ENCODE results near the gene IL17RE. TPM values are rescaled to one million over a fixed set of nuclear protein-coding genes. Genes with fewer than 3 reads are reported as not detected.

Gene IL17RE
- total RNA-seq, 4 donors from 2014 or later = 49.2 to 116 (median 77.8) TPM

DNA sequence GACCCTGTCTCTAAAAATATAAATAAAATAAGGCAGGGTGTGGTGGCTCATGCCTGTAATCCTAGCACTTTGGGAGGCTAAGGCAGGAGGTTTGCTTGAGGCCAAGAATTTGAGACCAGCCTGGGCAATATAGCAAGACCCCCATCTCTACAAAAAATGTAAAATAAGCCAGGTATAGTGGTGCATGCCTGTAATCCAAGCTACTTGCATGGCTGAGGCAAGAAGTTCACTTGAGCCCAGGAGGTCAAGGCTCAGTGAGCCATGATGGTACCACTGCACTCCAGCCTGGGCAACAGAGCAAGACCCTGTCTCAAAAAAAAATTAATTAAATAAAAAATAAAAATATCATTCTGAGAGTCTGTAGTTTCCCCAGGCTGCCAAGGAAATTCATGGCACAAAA lies 16.3 kb upstream of the IL17RE start:
- no peak overlapping the region for H3K27ac ChIP-seq
- H3K4me3 ChIP-seq = no peak overlapping the region
- H3K27me3 ChIP-seq = no peaks in the 10 kb centered on the region
- TF ChIP-seq POLR2A (IDR thresholded peaks at IDR 0.05) (no peak), POLR2AphosphoS5 (IDR thresholded peaks at IDR 0.05) (no peak), EP300 (IDR thresholded peaks at IDR 0.05) (no peak)
- TF ChIP-seq, protein P1, sequence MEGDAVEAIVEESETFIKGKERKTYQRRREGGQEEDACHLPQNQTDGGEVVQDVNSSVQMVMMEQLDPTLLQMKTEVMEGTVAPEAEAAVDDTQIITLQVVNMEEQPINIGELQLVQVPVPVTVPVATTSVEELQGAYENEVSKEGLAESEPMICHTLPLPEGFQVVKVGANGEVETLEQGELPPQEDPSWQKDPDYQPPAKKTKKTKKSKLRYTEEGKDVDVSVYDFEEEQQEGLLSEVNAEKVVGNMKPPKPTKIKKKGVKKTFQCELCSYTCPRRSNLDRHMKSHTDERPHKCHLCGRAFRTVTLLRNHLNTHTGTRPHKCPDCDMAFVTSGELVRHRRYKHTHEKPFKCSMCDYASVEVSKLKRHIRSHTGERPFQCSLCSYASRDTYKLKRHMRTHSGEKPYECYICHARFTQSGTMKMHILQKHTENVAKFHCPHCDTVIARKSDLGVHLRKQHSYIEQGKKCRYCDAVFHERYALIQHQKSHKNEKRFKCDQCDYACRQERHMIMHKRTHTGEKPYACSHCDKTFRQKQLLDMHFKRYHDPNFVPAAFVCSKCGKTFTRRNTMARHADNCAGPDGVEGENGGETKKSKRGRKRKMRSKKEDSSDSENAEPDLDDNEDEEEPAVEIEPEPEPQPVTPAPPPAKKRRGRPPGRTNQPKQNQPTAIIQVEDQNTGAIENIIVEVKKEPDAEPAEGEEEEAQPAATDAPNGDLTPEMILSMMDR (IDR thresholded peaks at IDR 0.05) = no peak
- no peak for DNase-seq (ENCODE audit: low spot score in 2 of 2)
- no peaks in the 10 kb centered on the region for H3K9me3 ChIP-seq
- H3K4me1 ChIP-seq = peaks cover 25% of the 10 kb centered on the region
- H3K36me3 ChIP-seq = no peaks in the 10 kb centered on the region

DNA sequence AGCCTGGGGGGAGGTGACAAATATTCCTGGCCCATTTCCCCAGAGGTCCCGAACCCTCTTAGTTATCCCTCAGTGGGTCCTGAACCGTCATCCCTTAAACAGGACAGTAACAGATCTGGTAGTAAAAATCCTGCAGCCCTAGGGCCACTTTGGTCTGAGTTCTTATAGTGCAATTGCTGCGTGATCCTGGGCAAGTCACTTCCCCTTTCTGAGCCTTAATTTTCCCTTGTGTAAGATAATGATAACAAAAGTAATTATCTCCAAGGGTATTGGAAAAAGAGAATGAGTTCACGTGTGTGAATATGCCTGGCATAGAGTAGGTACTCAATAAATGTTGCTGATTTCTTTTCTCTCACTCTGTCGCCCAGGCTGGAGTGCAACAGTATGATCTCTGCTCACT lies 15.2 kb upstream of the IL17RE start:
- no peak overlapping the region for H3K27ac ChIP-seq
- H3K9me3 ChIP-seq = no peaks in the 10 kb centered on the region
- no peaks in the 10 kb centered on the region for H3K27me3 ChIP-seq
- H3K36me3 ChIP-seq = no peaks in the 10 kb centered on the region
- no peak for TF ChIP-seq EP300 (IDR thresholded peaks at IDR 0.05)
- no peak for TF ChIP-seq POLR2AphosphoS5 (IDR thresholded peaks at IDR 0.05)
- no peak for TF ChIP-seq POLR2A (IDR thresholded peaks at IDR 0.05)
- TF ChIP-seq, protein P1 (IDR thresholded peaks at IDR 0.05) = no peak
- no peak overlapping the region for H3K4me3 ChIP-seq
- 90% methylated on average over 5 of the region's 5 CpGs for WGBS
- peaks cover 36% of the 10 kb centered on the region for H3K4me1 ChIP-seq
- DNase-seq (ENCODE audit: low spot score in 2 of 2) = no peak

DNA sequence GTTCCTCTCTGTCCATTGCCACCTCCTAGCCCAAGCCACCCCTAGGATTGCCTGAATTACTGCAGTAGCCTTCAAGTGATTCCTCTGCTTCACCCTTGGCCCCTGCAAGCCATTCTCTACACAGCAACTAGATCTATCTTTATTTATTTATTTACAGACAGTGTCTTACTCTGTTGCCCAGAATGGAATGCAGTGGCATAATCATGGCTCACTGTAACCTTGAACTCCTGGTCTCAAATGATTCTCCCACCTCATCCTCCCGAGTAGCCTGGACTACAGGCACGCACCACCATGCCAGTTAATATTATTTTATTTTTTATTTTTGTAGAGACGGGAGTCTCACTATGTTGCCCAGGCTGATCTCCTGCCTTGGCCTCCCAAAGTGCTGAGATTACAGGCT lies 14.1 kb upstream of the IL17RE start:
- Histone ChIP-seq H3K4me3 (no peak overlapping the region), H3K9me3 (no peaks in the 10 kb centered on the region), H3K36me3 (peaks cover 6% of the 10 kb centered on the region), H3K4me1 (peaks cover 41% of the 10 kb centered on the region), H3K27me3 (no peaks in the 10 kb centered on the region), H3K27ac (no peak overlapping the region)
- 89% methylated on average over 3 of the region's 3 CpGs for WGBS
- DNase-seq (ENCODE audit: low spot score in 2 of 2) = no peak
- TF ChIP-seq EP300 (IDR thresholded peaks at IDR 0.05) (no peak), POLR2AphosphoS5 (IDR thresholded peaks at IDR 0.05) (no peak), POLR2A (IDR thresholded peaks at IDR 0.05) (no peak)
- TF ChIP-seq, protein P1 (IDR thresholded peaks at IDR 0.05) = no peak

DNA sequence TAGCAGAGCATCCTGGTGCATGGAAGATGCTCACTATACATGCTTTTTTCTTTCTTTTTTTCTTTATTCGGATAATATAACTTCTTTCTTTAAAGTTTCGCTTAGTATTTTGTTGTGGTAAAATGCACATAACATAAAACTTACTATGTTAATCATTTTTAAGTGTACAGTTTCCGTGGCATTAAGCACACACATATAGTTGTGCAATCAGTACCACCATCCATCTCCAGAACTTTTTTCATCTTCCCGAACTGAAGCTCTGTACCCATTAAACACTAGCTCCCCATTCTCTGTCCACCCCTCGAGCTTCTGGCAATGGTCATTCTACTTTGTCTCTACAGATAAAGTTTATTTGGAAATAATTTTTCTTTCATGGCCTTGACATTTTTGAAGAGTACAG lies 13.2 kb upstream of the IL17RE start:
- H3K4me3 ChIP-seq = no peak overlapping the region
- H3K27ac ChIP-seq = no peak overlapping the region
- no peaks in the 10 kb centered on the region for H3K9me3 ChIP-seq
- H3K4me1 ChIP-seq = peaks cover 42% of the 10 kb centered on the region
- TF ChIP-seq, protein P1 (IDR thresholded peaks at IDR 0.05) = no peak
- TF ChIP-seq POLR2AphosphoS5 (IDR thresholded peaks at IDR 0.05) (no peak), POLR2A (IDR thresholded peaks at IDR 0.05) (no peak), EP300 (IDR thresholded peaks at IDR 0.05) (no peak)
- 79% methylated on average over 5 of the region's 5 CpGs for WGBS
- no peak for DNase-seq (ENCODE audit: low spot score in 2 of 2)
- H3K27me3 ChIP-seq = no peaks in the 10 kb centered on the region
- peaks cover 6% of the 10 kb centered on the region for H3K36me3 ChIP-seq

DNA sequence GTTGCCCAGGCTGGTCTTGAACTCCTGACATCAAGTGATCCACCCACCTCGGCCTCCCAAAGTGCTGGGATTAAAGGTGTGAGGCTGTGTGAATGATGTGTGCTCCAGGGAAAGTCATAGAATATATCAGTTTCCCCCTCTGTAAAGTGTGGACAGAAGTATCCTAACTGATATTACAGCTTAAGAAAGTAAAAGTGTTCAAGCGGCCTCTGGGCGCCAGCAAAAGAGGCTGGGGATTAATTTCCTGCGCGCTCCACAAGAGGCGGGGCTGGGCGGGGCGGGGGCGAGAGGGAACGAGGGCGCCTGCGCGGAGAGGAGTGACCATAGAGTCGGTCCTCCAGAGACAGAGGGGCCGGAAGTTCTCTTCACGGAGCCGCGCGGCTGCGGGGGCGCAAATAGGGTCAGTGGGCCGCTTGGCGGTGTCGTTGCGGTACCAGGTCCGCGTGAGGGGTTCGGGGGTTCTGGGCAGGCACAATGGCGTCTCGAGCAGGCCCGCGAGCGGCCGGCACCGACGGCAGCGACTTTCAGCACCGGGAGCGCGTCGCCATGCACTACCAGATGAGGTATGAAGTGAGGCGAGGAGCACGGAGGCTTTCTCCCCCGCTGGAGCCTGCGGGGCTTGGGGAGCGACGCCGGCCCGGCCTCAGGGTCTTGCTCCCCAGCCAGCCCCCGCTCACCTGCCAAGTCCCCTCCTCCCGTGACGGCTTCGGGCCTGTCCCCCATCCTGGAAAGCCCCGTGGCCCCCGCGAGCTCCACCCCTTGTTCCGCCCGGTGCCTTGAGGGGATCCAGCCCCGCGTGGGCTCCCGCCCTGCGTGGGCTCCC lies 12.2 kb upstream of the IL17RE start, which contains the start of gene JAGN1:
JAGN1 (plus strand) TSS at position 362 of the 823 bp plus-strand sequence; CDS start at position 475, 113 bp downstream.
- peaks cover 6% of the 10 kb centered on the region for H3K36me3 ChIP-seq
- WGBS = 0% methylated on average over 25 of the region's 62 CpGs

More for the DNA sequence above, 12.2 kb upstream of the IL17RE start, which contains the start of gene JAGN1:
- H3K4me3 ChIP-seq = peak within 1 kb of the TSS; percentile 86
- peak; percentile 94 to 95 for DNase-seq (ENCODE audit: low spot score in 2 of 2)
- no peaks in the 10 kb centered on the region for H3K27me3 ChIP-seq
- H3K4me1 ChIP-seq = peaks cover 35% of the 10 kb centered on the region
- TF ChIP-seq POLR2A (IDR thresholded peaks at IDR 0.05) (peak in 1 of 2 donors; percentile 88), POLR2AphosphoS5 (IDR thresholded peaks at IDR 0.05) (peak; percentile 56 to 76 (median 64))
- TF ChIP-seq, protein P1 (IDR thresholded peaks at IDR 0.05) = no peak
- no peaks in the 10 kb centered on the region for H3K9me3 ChIP-seq
- H3K27ac ChIP-seq = peak within 1 kb of the TSS; percentile 96
